ENCODE results near the gene PCDH12.

The PCDH12 gene

GRCh38 chr5:141920771-141921170 is 37.2 kb downstream of the PCDH12 start:
- no peak for DNase-seq (ENCODE audit: low read depth)
- TF ChIP-seq, protein P1, sequence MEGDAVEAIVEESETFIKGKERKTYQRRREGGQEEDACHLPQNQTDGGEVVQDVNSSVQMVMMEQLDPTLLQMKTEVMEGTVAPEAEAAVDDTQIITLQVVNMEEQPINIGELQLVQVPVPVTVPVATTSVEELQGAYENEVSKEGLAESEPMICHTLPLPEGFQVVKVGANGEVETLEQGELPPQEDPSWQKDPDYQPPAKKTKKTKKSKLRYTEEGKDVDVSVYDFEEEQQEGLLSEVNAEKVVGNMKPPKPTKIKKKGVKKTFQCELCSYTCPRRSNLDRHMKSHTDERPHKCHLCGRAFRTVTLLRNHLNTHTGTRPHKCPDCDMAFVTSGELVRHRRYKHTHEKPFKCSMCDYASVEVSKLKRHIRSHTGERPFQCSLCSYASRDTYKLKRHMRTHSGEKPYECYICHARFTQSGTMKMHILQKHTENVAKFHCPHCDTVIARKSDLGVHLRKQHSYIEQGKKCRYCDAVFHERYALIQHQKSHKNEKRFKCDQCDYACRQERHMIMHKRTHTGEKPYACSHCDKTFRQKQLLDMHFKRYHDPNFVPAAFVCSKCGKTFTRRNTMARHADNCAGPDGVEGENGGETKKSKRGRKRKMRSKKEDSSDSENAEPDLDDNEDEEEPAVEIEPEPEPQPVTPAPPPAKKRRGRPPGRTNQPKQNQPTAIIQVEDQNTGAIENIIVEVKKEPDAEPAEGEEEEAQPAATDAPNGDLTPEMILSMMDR (conservative IDR thresholded peaks at IDR 0.05; ENCODE audit: low read depth, low read length): no peak
- H3K4me3 ChIP-seq (ENCODE audit: low read depth, low read length): no peak overlapping the region

DNA sequence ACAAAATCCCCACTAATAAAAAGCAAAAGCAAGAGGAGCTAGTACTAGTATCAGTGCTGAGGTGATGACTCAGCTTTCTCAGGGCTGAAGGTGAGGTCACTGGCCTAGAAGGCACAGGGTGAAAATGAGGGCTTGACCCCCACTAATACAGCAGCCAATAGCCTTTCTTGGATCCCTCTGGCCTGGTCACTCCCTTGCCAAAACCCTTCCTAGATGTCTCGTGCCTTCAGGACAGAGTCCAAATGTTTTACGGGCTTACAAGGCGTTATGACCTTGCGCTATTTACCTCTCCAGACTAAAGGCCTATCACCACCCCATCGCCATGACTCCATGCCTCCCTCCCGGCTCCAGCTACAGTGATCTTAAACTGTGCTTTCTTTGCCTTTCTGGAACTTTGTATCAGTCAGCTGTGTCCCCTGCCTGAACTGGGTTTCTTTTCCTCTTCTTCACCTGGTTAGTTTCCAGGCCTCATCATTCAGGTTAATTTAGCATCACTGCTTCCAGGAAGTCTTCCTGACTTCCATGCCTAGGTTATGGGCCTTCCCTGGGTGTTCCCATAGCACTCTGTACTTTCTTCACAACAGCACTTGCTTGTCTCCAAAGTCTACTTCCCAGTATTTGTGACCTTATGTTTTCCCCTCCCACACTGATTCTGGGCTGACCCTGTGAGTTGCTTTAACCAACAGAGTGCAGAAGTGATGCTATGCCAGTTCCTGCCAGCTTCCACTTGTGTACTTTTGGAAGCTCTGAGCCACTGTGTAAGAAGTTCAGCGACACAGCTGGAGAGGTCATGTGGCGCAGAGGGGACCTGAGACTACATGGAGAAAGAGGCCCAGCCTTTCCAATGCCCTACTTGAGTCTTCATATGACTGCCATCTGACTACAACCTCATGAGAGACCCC is 38.5 kb downstream of the PCDH12 start:
- TF ChIP-seq, protein P1 (conservative IDR thresholded peaks at IDR 0.05; ENCODE audit: low read depth, low read length): no peak
- no peak for DNase-seq (ENCODE audit: low read depth)
- H3K4me3 ChIP-seq (ENCODE audit: low read depth, low read length): no peak overlapping the region

GRCh38 chr5:141917760-141918159 is 40.2 kb downstream of the PCDH12 start:
- no peak for DNase-seq (ENCODE audit: low read depth)
- H3K4me3 ChIP-seq (ENCODE audit: low read depth, low read length): no peak overlapping the region
- TF ChIP-seq, protein P1 (conservative IDR thresholded peaks at IDR 0.05; ENCODE audit: low read depth, low read length): no peak

GRCh38 chr5:141916522-141916921 is 41.5 kb downstream of the PCDH12 start:
- TF ChIP-seq, protein P1 (conservative IDR thresholded peaks at IDR 0.05; ENCODE audit: low read depth, low read length): no peak
- no peak overlapping the region for H3K4me3 ChIP-seq (ENCODE audit: low read depth, low read length)
- DNase-seq (ENCODE audit: low read depth): no peak

GRCh38 chr5:141915881-141916336 is 42.1 kb downstream of the PCDH12 start:
- no peak for DNase-seq (ENCODE audit: low read depth)
- H3K4me3 ChIP-seq (ENCODE audit: low read depth, low read length): no peak overlapping the region
- TF ChIP-seq, protein P1 (conservative IDR thresholded peaks at IDR 0.05; ENCODE audit: low read depth, low read length): no peak

DNA sequence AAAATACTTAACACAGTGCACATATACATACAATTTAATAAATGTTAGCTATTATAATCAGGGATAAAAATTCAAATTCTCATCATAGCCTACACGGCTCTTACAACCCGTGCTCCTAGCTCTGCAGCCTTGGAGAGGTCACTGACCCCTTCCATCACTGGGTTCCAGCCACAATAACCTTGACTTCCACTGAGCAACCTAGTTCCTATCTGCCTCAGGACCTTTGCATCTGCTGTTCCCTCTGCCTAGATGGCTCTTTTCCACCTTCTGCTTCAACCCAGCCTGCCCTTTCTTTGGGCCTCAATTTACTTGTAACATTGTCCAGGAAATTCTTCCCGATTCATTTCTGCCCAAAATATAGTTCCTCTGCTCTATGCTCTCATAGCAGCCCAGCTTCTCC is 43.2 kb downstream of the PCDH12 start:
- no peak for DNase-seq (ENCODE audit: low read depth)
- H3K4me3 ChIP-seq (ENCODE audit: low read depth, low read length): no peak overlapping the region
- TF ChIP-seq, protein P1 (conservative IDR thresholded peaks at IDR 0.05; ENCODE audit: low read depth, low read length): no peak

Measured in choroid plexus epithelial cell (primary cell).